ENCODE results near the gene KCNK2. TPM values are rescaled to one million over a fixed set of nuclear protein-coding genes. Genes with fewer than 3 reads are reported as not detected.

KCNK2 gene
- total RNA-seq, 2 experiments from 2014 or later, result not detected

DNA sequence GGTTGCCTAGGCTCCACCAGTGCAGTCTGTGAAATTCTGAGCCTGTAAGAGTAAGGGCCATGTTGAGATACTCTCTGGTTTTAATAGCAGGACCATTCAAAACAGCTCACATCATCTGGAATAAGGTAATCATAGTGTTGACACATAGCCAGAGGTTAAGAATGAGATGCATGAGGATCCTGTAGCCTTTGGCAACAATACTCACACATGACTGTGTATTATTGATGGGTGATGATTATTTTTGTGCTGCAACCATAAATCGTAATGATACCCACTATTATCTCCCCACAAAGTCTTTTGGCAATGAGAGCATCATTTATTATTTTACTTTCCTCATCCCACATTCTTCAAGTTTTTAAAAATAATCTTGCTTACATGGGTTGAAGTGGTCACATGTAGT is 35.5 kb downstream of the KCNK2 start:
- Histone ChIP-seq H3K79me2 (ENCODE audit: insufficient read depth, low read depth, low read length) (no peaks in the 10 kb centered on the region), H3K36me3 (ENCODE audit: insufficient read depth, low read length) (no peaks in the 10 kb centered on the region), H3K4me3 (ENCODE audit: low read depth, low read length, poor library complexity, severe bottlenecking) (no peak overlapping the region), H3K9me2 (ENCODE audit: insufficient read depth, low read length) (no peaks in the 10 kb centered on the region), H3K27ac (ENCODE audit: low read depth, low read length, poor library complexity, severe bottlenecking) (no peak overlapping the region), H4K20me1 (ENCODE audit: insufficient read depth, low read length) (no peaks in the 10 kb centered on the region), H3K4me2 (ENCODE audit: low read length) (no peak overlapping the region), H2AFZ (ENCODE audit: low read length) (no peak overlapping the region), H3K4me1 (ENCODE audit: insufficient read depth, low read length, poor library complexity, severe bottlenecking) (no peaks in the 10 kb centered on the region), H3K9me3 (ENCODE audit: low read length) (no peaks in the 10 kb centered on the region)
- ChIA-PET CTCF (ENCODE audit: unreplicated experiment) (no interaction called here), POLR2A (no interaction called here)
- intact Hi-C loops (cut with micrococcal nuclease; ENCODE audit: unreplicated experiment), result no loop called here
- no TSS peak for BruUV-seq (replicated peaks)
- TF ChIP-seq, protein P1, sequence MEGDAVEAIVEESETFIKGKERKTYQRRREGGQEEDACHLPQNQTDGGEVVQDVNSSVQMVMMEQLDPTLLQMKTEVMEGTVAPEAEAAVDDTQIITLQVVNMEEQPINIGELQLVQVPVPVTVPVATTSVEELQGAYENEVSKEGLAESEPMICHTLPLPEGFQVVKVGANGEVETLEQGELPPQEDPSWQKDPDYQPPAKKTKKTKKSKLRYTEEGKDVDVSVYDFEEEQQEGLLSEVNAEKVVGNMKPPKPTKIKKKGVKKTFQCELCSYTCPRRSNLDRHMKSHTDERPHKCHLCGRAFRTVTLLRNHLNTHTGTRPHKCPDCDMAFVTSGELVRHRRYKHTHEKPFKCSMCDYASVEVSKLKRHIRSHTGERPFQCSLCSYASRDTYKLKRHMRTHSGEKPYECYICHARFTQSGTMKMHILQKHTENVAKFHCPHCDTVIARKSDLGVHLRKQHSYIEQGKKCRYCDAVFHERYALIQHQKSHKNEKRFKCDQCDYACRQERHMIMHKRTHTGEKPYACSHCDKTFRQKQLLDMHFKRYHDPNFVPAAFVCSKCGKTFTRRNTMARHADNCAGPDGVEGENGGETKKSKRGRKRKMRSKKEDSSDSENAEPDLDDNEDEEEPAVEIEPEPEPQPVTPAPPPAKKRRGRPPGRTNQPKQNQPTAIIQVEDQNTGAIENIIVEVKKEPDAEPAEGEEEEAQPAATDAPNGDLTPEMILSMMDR (conservative IDR thresholded peaks at IDR 0.05; ENCODE audit: low read length), result no peak
- no peak for TF ChIP-seq EZH2phosphoT487 (IDR thresholded peaks at IDR 0.05; ENCODE audit: borderline replicate concordance, low read depth, low read length)
- DNase-seq (ENCODE audit: low spot score), result no peak

- Histone ChIP-seq H3K4me1 (ENCODE audit: insufficient read depth, low read length, poor library complexity, severe bottlenecking) (no peaks in the 10 kb centered on the region), H2AFZ (ENCODE audit: low read length) (no peak overlapping the region), H3K4me3 (ENCODE audit: low read depth, low read length, poor library complexity, severe bottlenecking) (no peak overlapping the region), H3K9me3 (ENCODE audit: low read length) (no peaks in the 10 kb centered on the region), H3K9me2 (ENCODE audit: insufficient read depth, low read length) (no peaks in the 10 kb centered on the region), H4K20me1 (ENCODE audit: insufficient read depth, low read length) (no peaks in the 10 kb centered on the region), H3K36me3 (ENCODE audit: insufficient read depth, low read length) (no peaks in the 10 kb centered on the region), H3K4me2 (ENCODE audit: low read length) (no peak overlapping the region), H3K27ac (ENCODE audit: low read depth, low read length, poor library complexity, severe bottlenecking) (no peak overlapping the region), H3K79me2 (ENCODE audit: insufficient read depth, low read depth, low read length) (no peaks in the 10 kb centered on the region)
- TF ChIP-seq EZH2phosphoT487 (IDR thresholded peaks at IDR 0.05; ENCODE audit: borderline replicate concordance, low read depth, low read length), result no peak
- TF ChIP-seq, protein P1 (conservative IDR thresholded peaks at IDR 0.05; ENCODE audit: low read length), result no peak
- no TSS peak for BruUV-seq (replicated peaks)
- ChIA-PET CTCF (ENCODE audit: unreplicated experiment) (no interaction called here), POLR2A (interaction anchor here (0.6 kb wide), 1 partner anchor 372 kb away, joined by 4 read pairs; no protein-coding TSS in a partner anchor)
- intact Hi-C loops (cut with micrococcal nuclease; ENCODE audit: unreplicated experiment), result no loop called here
- no peak for DNase-seq (ENCODE audit: low spot score)
Observed at GRCh38 chr1:215119056-215119455, 36.5 kb downstream of the KCNK2 start.

DNA sequence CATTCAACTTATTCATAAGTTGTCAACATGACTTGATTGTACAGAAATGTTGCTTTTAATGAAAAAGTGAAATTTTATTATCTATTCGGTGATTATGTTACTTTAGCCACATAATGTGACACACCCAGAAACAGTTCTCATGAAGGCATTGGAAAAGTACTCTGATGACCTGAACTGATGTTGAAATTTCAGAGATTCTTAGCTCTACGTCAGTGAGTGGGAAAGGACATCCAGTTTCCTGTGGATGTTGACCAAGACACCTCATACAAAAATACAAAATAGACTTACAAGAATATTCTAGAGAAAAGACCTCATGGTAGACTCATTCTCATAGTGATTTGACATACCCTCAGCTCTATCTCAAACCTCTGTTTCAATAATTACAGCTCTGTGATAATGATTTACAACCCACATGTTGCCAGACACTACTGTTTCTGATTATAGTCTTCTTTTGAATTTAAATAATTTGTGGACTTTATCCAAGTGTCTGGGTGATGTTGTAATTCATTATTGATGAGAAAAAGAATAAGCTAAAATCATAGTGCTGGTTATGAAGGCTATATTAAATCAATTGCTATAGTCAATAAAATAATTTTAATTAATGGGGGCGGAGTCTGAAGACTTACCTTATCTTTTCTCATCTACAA is 37.3 kb downstream of the KCNK2 start:
- Histone ChIP-seq H3K9me3 (ENCODE audit: low read length) (no peaks in the 10 kb centered on the region), H3K79me2 (ENCODE audit: insufficient read depth, low read depth, low read length) (no peaks in the 10 kb centered on the region), H4K20me1 (ENCODE audit: insufficient read depth, low read length) (no peaks in the 10 kb centered on the region), H3K4me3 (ENCODE audit: low read depth, low read length, poor library complexity, severe bottlenecking) (no peak overlapping the region), H3K4me1 (ENCODE audit: insufficient read depth, low read length, poor library complexity, severe bottlenecking) (no peaks in the 10 kb centered on the region), H2AFZ (ENCODE audit: low read length) (no peak overlapping the region), H3K4me2 (ENCODE audit: low read length) (no peak overlapping the region), H3K36me3 (ENCODE audit: insufficient read depth, low read length) (no peaks in the 10 kb centered on the region), H3K9me2 (ENCODE audit: insufficient read depth, low read length) (no peaks in the 10 kb centered on the region), H3K27ac (ENCODE audit: low read depth, low read length, poor library complexity, severe bottlenecking) (no peak overlapping the region)
- POLR2A ChIA-PET, result no interaction called here
- DNase-seq (ENCODE audit: low spot score), result no peak
- no TSS peak for BruUV-seq (replicated peaks)
- CTCF ChIA-PET (ENCODE audit: unreplicated experiment), result no interaction called here
- TF ChIP-seq, protein P1 (conservative IDR thresholded peaks at IDR 0.05; ENCODE audit: low read length), result no peak
- TF ChIP-seq EZH2phosphoT487 (IDR thresholded peaks at IDR 0.05; ENCODE audit: borderline replicate concordance, low read depth, low read length), result no peak
- intact Hi-C loops (cut with micrococcal nuclease; ENCODE audit: unreplicated experiment), result no loop called here

Measured in OCI-LY7 (cell line).